Fibroblast of lung (primary cell): ENCODE measurements around the gene DCBLD2. TPM values are rescaled to one million over a fixed set of nuclear protein-coding genes. Genes with fewer than 3 reads are reported as not detected.
A peak's percentile ranks its signal among the peaks of the same experiment; 100 is the strongest.

Experiments
- DNase-seq, 2 donors: peaks; one replicate each; pipeline versions ENCODE4 v3.0.0 to v3.0.0-alpha.2; 2010; ENCODE audit warnings: low read depth in 2 of 2
- H2AFZ ChIP-seq: 2 replicates; pipeline ENCODE4 v1.5.1; 2012; ENCODE audit warnings: low read length, control low read depth, inconsistent platforms
- H3K27ac ChIP-seq: 2 replicates; pipeline ENCODE4 v1.5.1; 2011; ENCODE audit warnings: low read length, control low read depth; ENCODE audit not compliant: insufficient read depth
- H3K27me3 ChIP-seq: 2 replicates; pipeline ENCODE4 v1.5.1; 2011; ENCODE audit warnings: mild to moderate bottlenecking, low read length; ENCODE audit not compliant: control insufficient read depth, insufficient read depth
- H3K36me3 ChIP-seq: 2 replicates; pipeline ENCODE4 v1.5.1; 2011; ENCODE audit warnings: low read length; ENCODE audit not compliant: control insufficient read depth, insufficient read depth
- H3K4me1 ChIP-seq: 2 replicates; pipeline ENCODE4 v1.5.1; 2011; ENCODE audit warnings: low read length; ENCODE audit not compliant: control insufficient read depth, insufficient read depth; ENCODE audit errors: extremely low read depth
- H3K4me2 ChIP-seq: 2 replicates; pipeline ENCODE4 v1.5.1; 2011; ENCODE audit warnings: low read length, control low read depth; ENCODE audit not compliant: insufficient read depth; ENCODE audit errors: extremely low read depth
- H3K4me3 ChIP-seq, 4 experiments: fragments of 200-600 bp in 1 of 4; sonication (generic) in 1 of 4; replicated peaks in 1 of 4; 2 replicates each; pipeline ENCODE4 v1.5.1; 2011 to 2016; ENCODE audit warnings: low read length in 4 of 4, low read depth in 3 of 4, mild to moderate bottlenecking in 3 of 4, control low read depth in 2 of 4, inconsistent platforms in 1 of 4, mixed read lengths in 1 of 4; ENCODE audit not compliant: insufficient read depth in 1 of 4; ENCODE audit errors: control extremely low read depth in 1 of 4
- H3K79me2 ChIP-seq: 2 replicates; pipeline ENCODE4 v1.5.1; 2012; ENCODE audit warnings: mild to moderate bottlenecking, low read length, inconsistent platforms; ENCODE audit not compliant: control insufficient read depth, insufficient read depth
- H3K9ac ChIP-seq: 2 replicates; pipeline ENCODE4 v1.5.1; 2011; ENCODE audit warnings: mild to moderate bottlenecking, low read length, control low read depth; ENCODE audit not compliant: insufficient read depth
- H3K9me3 ChIP-seq: 2 replicates; pipeline ENCODE4 v1.5.1; 2012; ENCODE audit warnings: low read depth, low read length; ENCODE audit not compliant: control insufficient read depth, insufficient read depth
- H4K20me1 ChIP-seq: 2 replicates; pipeline ENCODE4 v1.5.1; 2011; ENCODE audit warnings: low read length; ENCODE audit not compliant: control insufficient read depth, insufficient read depth; ENCODE audit errors: extremely low read depth
- EZH2 ChIP-seq: IDR thresholded peaks from 2 replicates; pipeline ENCODE4 v1.5.1; 2012; ENCODE audit warnings: low read length, control low read depth, mild to moderate bottlenecking; ENCODE audit errors: missing control alignments
- polyA plus RNA-seq, 2 donors: library from polyadenylated mRNA; depleted of rRNA in 1 of 2; stranded (reverse) in 1 of 2; unstranded in 1 of 2; fragments of >200 nt; gene quantifications; 2 replicates each; pipeline ENCODE4 v1.2.1, GENCODE V29; 2011 to 2012; ENCODE audit warnings: missing spikeins in 1 of 2
- total RNA-seq: library from RNA; depleted of rRNA; stranded (reverse); fragments of >200 nt; gene quantifications from 2 replicates; pipeline ENCODE4 v1.2.1, GENCODE V29; 2014
- TF ChIP-seq, protein P1 (sequence below), 2 donors: IDR thresholded peaks in 1 of 2; conservative IDR thresholded peaks in 1 of 2; 1 replicate in 1 of 2; 2 replicates in 1 of 2; pipeline ENCODE4 v1.5.1; 2011 to 2012; ENCODE audit warnings: low read length in 2 of 2, control low read depth in 1 of 2, inconsistent platforms in 1 of 2, low read depth in 1 of 2, mild to moderate bottlenecking in 1 of 2

Gene DCBLD2
- total and polyA plus RNA-seq, 2 donors (not counting 1 experiment from before 2014, with no cell fraction given) = 98.1 to 195 TPM

DNA sequence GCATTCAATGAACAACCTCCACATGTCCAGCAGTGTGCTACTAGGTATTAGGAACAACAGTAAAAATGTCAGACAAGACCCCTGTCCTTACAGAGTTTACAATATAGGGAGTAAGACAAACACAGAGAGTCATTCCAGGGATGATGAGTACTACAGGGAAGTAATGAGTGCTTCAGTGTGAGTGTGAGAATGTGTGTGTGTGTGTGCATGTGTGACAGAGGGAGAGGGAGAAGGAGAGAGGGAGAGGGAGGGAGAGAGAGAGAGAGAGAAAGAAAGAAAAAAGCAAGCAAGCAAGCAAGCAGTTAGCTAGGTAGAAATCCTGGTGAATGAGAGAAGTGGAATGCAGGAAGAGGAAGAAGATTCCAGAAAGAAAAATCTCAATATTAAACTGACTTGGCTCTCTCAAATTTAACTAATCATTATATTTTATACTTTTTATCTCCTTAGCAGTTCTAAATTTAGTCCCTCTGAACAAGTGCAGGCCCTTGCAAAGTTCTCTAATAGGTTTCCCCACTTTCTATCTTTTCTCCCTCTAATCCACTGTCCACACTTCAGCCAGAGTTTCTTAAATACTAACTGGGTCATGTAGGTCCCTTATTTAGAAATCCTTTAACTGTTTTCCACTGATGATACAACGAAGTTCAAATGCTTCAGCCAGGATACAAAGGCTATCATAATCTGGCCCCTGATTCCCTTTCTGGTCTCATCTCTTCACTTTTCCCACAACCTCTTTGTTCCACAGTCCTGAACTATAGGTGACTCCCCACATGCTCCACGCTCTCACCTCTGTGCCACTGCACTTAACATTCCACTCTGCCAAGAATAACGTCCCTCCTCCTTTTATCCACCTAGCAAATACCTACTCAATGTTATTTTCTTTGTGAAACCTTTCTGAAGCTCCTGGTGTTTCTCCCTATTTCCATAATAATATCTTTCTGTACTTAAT lies 10.3 kb downstream of the DCBLD2 start:
- Histone ChIP-seq H3K27ac (peak overlapping the region; percentile 26), H2AFZ (no peak overlapping the region), H3K4me1 (peaks cover 34% of the 10 kb centered on the region), H4K20me1 (peaks cover 3% of the 10 kb centered on the region), H3K79me2 (peaks cover 99% of the 10 kb centered on the region), H3K36me3 (peaks cover 2% of the 10 kb centered on the region), H3K4me3 (no peak overlapping the region), H3K27me3 (no peaks in the 10 kb centered on the region), H3K9ac (no peak overlapping the region), H3K9me3 (no peaks in the 10 kb centered on the region), H3K4me2 (peak overlapping the region; percentile 23)
- DNase-seq = peak; percentile 44 to 66
- TF ChIP-seq, protein P1, sequence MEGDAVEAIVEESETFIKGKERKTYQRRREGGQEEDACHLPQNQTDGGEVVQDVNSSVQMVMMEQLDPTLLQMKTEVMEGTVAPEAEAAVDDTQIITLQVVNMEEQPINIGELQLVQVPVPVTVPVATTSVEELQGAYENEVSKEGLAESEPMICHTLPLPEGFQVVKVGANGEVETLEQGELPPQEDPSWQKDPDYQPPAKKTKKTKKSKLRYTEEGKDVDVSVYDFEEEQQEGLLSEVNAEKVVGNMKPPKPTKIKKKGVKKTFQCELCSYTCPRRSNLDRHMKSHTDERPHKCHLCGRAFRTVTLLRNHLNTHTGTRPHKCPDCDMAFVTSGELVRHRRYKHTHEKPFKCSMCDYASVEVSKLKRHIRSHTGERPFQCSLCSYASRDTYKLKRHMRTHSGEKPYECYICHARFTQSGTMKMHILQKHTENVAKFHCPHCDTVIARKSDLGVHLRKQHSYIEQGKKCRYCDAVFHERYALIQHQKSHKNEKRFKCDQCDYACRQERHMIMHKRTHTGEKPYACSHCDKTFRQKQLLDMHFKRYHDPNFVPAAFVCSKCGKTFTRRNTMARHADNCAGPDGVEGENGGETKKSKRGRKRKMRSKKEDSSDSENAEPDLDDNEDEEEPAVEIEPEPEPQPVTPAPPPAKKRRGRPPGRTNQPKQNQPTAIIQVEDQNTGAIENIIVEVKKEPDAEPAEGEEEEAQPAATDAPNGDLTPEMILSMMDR (conservative IDR thresholded peaks at IDR 0.05 in 1 of 2, IDR thresholded peaks at IDR 0.05 in 1 of 2; ENCODE audit: low read depth in 1 of 2, low read length in 2 of 2) = no peak
- no peak for TF ChIP-seq EZH2

DNA sequence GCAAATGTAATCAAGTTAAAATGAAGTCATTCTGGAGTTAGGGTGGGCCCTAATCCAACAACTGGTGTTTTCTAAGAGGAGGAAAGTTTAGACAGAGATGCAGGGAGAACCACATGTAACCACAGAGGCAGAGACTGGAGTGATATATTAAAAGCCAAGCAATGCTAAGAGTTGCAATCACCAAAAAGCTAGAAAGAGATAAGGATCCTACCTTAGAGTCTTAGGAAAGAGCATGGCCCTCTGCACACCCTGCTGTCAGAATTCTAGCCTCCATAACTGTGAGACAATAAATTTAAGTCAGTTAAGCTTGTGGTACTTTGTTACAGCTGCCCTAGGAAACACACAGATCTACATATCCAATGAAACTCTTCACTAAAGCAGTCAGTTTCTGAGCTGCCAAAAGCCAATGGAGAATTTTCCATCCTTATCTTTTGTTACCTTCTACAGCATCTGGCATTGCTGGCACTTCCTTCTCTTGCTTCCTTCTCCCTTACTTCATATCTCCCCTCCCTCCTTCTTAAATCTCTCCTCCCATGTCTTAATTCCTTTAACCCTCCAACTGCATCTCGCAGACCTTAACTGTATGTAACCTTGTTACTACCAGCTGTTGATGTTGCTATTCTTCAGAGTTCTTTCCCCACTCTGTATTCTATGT lies 11.2 kb downstream of the DCBLD2 start:
- H4K20me1 ChIP-seq = no peaks in the 10 kb centered on the region
- H3K9me3 ChIP-seq = no peaks in the 10 kb centered on the region
- no peak overlapping the region for H2AFZ ChIP-seq
- peak overlapping the region; percentile 40 for H3K4me2 ChIP-seq
- no peak overlapping the region for H3K4me3 ChIP-seq
- H3K27me3 ChIP-seq = no peaks in the 10 kb centered on the region
- TF ChIP-seq EZH2 = no peak
- TF ChIP-seq, protein P1 (conservative IDR thresholded peaks at IDR 0.05 in 1 of 2, IDR thresholded peaks at IDR 0.05 in 1 of 2; ENCODE audit: low read depth in 1 of 2, low read length in 2 of 2) = no peak
- H3K27ac ChIP-seq = no peak overlapping the region
- peak; percentile 44 to 56 for DNase-seq
- H3K79me2 ChIP-seq = peaks cover 99% of the 10 kb centered on the region
- no peak overlapping the region for H3K9ac ChIP-seq
- H3K4me1 ChIP-seq = peaks cover 40% of the 10 kb centered on the region
- H3K36me3 ChIP-seq = no peaks in the 10 kb centered on the region

DNA sequence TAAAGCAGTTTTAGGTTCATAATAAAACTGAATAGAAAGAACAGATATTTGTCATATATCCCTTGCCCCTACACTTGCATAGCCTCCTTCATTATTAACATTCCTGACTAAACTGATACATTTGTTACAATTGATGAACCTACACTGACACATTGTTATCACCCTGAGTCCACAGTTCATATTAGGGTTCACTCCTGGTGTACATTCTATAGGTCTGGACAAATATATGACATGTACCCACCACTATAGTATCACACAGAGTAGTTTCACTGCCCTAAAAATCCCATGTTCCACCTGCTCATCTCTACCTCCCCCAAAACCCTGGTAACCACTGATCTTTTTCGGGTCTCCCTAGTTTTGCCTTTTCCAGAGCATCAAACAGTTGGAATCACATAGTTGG lies 13.8 kb downstream of the DCBLD2 start:
- H3K36me3 ChIP-seq = no peaks in the 10 kb centered on the region
- no peak overlapping the region for H3K9ac ChIP-seq
- no peak overlapping the region for H3K27ac ChIP-seq
- H4K20me1 ChIP-seq = no peaks in the 10 kb centered on the region
- no peak for DNase-seq
- H3K9me3 ChIP-seq = no peaks in the 10 kb centered on the region
- TF ChIP-seq, protein P1 (conservative IDR thresholded peaks at IDR 0.05 in 1 of 2, IDR thresholded peaks at IDR 0.05 in 1 of 2; ENCODE audit: low read depth in 1 of 2, low read length in 2 of 2) = no peak
- TF ChIP-seq EZH2 = no peak
- no peaks in the 10 kb centered on the region for H3K27me3 ChIP-seq
- H2AFZ ChIP-seq = no peak overlapping the region
- peaks cover 33% of the 10 kb centered on the region for H3K4me1 ChIP-seq
- peaks cover 99% of the 10 kb centered on the region for H3K79me2 ChIP-seq
- no peak overlapping the region for H3K4me2 ChIP-seq
- H3K4me3 ChIP-seq = no peak overlapping the region
